Trophoblast cell (in vitro differentiated cells and primary cell): ENCODE results near the gene FANCI.

Experiments
- DNase-seq, 2 donors: peaks; one replicate each; pipeline ENCODE4 v3.0.0-alpha.2; 2016
- H2AFZ ChIP-seq: 2 replicates; pipeline ENCODE4 v1.6.1; 2013; ENCODE audit warnings: low read length, moderate library complexity, mild to moderate bottlenecking; ENCODE audit not compliant: insufficient read depth, poor library complexity
- H2AK5ac ChIP-seq: 2 replicates; pipeline ENCODE4 v1.6.1; 2013; ENCODE audit warnings: mild to moderate bottlenecking, low read length
- H2BK120ac ChIP-seq: 2 replicates; pipeline ENCODE4 v1.6.1; 2013; ENCODE audit warnings: low read length, mild to moderate bottlenecking, moderate library complexity; ENCODE audit not compliant: insufficient read depth, poor library complexity
- H2BK12ac ChIP-seq: 2 replicates; pipeline ENCODE4 v1.6.1; 2013; ENCODE audit warnings: mild to moderate bottlenecking, low read length, moderate library complexity
- H2BK5ac ChIP-seq: 2 replicates; pipeline ENCODE4 v1.6.1; 2013; ENCODE audit warnings: low read length, low read depth, moderate library complexity, mild to moderate bottlenecking; ENCODE audit not compliant: poor library complexity
- H3K14ac ChIP-seq: 2 replicates; pipeline ENCODE4 v1.6.1; 2013; ENCODE audit warnings: mild to moderate bottlenecking, low read length
- H3K18ac ChIP-seq: 2 replicates; pipeline ENCODE4 v1.6.1; 2013; ENCODE audit warnings: mild to moderate bottlenecking, low read length
- H3K23ac ChIP-seq: 2 replicates; pipeline ENCODE4 v1.6.1; 2013; ENCODE audit warnings: low read length
- H3K27ac ChIP-seq: 2 replicates; pipeline ENCODE4 v1.5.1; 2013; ENCODE audit warnings: low read depth, mild to moderate bottlenecking, inconsistent platforms, low read length, moderate library complexity
- H3K27me3 ChIP-seq: 2 replicates; pipeline ENCODE4 v1.6.1; 2013; ENCODE audit warnings: inconsistent platforms, mild to moderate bottlenecking, low read length, moderate library complexity; ENCODE audit not compliant: insufficient read depth
- H3K36me3 ChIP-seq, 2 experiments: 1 replicate in 1 of 2; 2 replicates in 1 of 2; pipeline ENCODE4 v1.6.1; 2013; ENCODE audit warnings: low read length in 2 of 2, mild to moderate bottlenecking in 2 of 2, moderate library complexity in 1 of 2; ENCODE audit not compliant: insufficient read depth in 2 of 2, control insufficient read depth in 1 of 2
- H3K4ac ChIP-seq: 2 replicates; pipeline ENCODE4 v1.6.1; 2013; ENCODE audit warnings: low read depth, mild to moderate bottlenecking, low read length, moderate library complexity
- H3K4me1 ChIP-seq, 2 experiments: 1 replicate in 1 of 2; 2 replicates in 1 of 2; pipeline ENCODE4 v1.6.1; 2013; ENCODE audit warnings: low read length in 2 of 2, mild to moderate bottlenecking in 2 of 2, moderate library complexity in 1 of 2; ENCODE audit not compliant: insufficient read depth in 2 of 2, control insufficient read depth in 1 of 2
- H3K4me2 ChIP-seq: 2 replicates; pipeline ENCODE4 v1.6.1; 2013; ENCODE audit warnings: inconsistent platforms, mild to moderate bottlenecking, low read length, moderate library complexity
- H3K4me3 ChIP-seq: 2 replicates; pipeline ENCODE4 v1.5.1; 2013; ENCODE audit warnings: mild to moderate bottlenecking, low read depth, low read length, inconsistent platforms
- H3K79me1 ChIP-seq: one replicate; pipeline ENCODE4 v1.6.1; 2013; ENCODE audit warnings: low read length
- H3K79me2 ChIP-seq: 2 replicates; pipeline ENCODE4 v1.6.1; 2013; ENCODE audit warnings: low read length, mild to moderate bottlenecking; ENCODE audit not compliant: control insufficient read depth, insufficient read depth, poor library complexity
- H3K9ac ChIP-seq: 2 replicates; pipeline ENCODE4 v1.6.1; 2013; ENCODE audit warnings: mild to moderate bottlenecking, low read length
- H3K9me3 ChIP-seq: 2 replicates; pipeline ENCODE4 v1.6.1; 2013; ENCODE audit warnings: low read depth, mild to moderate bottlenecking, control low read depth, inconsistent platforms, low read length; ENCODE audit not compliant: insufficient read depth
- H4K12ac ChIP-seq: 2 replicates; pipeline ENCODE4 v1.6.1; 2013; ENCODE audit warnings: low read depth, mild to moderate bottlenecking, low read length, moderate library complexity
- H4K8ac ChIP-seq: 2 replicates; pipeline ENCODE4 v1.6.1; 2013; ENCODE audit warnings: low read depth, mild to moderate bottlenecking, low read length, moderate library complexity
- H4K91ac ChIP-seq: one replicate; pipeline ENCODE4 v1.6.1; 2013; ENCODE audit warnings: low read depth, mild to moderate bottlenecking, low read length, moderate library complexity
- WGBS: extraction: QIAGEN DNeasy Blood & Tissue Kit; methylation state at CpG from one replicate; pipeline ENCODE4 v1.1.7; 2013; ENCODE audit warnings: missing lambda C conversion rate; ENCODE audit not compliant: insufficient read length, insufficient coverage; ENCODE audit errors: extremely low coverage; 5-methylcytosine and 5-hydroxymethylcytosine counted together

Gene FANCI

GRCh38 chr15:89205991-89206585, 37.7 kb upstream of the FANCI start:
- Histone ChIP-seq H3K4me1 (no peaks in the 10 kb centered on the region), H3K23ac (no peak overlapping the region), H2BK120ac (no peak overlapping the region), H2BK5ac (no peak overlapping the region), H3K18ac (no peak overlapping the region), H3K4me2 (no peak overlapping the region), H2AK5ac (no peak overlapping the region), H2AFZ (no peak overlapping the region), H3K36me3 (no peaks in the 10 kb centered on the region), H4K8ac (no peak overlapping the region), H3K4me3 (no peak overlapping the region), H3K79me1 (no peaks in the 10 kb centered on the region), H4K12ac (no peak overlapping the region), H3K79me2 (no peaks in the 10 kb centered on the region), H2BK12ac (no peak overlapping the region), H3K9me3 (no peaks in the 10 kb centered on the region), H3K14ac (no peak overlapping the region), H3K4ac (no peak overlapping the region), H3K27me3 (no peaks in the 10 kb centered on the region), H3K9ac (no peak overlapping the region), H3K27ac (no peak overlapping the region), H4K91ac (no peak overlapping the region)
- no CpG with 5 or more reads among the region's 14 CpGs for WGBS
- no peak for DNase-seq

- H2BK120ac ChIP-seq: no peak overlapping the region
- H4K8ac ChIP-seq: no peak overlapping the region
- DNase-seq: peak; percentile 65 to 85
- H3K27ac ChIP-seq: no peak overlapping the region
- no peak overlapping the region for H3K4me2 ChIP-seq
- no CpG with 5 or more reads among the region's 14 CpGs for WGBS
- H4K12ac ChIP-seq: no peak overlapping the region
- no peak overlapping the region for H4K91ac ChIP-seq
- H3K23ac ChIP-seq: no peak overlapping the region
- peaks cover 0 to 4% of the 10 kb centered on the region in 2 experiments for H3K4me1 ChIP-seq
- no peak overlapping the region for H3K9ac ChIP-seq
- H2BK12ac ChIP-seq: no peak overlapping the region
- H3K18ac ChIP-seq: no peak overlapping the region
- H3K14ac ChIP-seq: no peak overlapping the region
- no peaks in the 10 kb centered on the region for H3K79me2 ChIP-seq
- no peak overlapping the region for H2AFZ ChIP-seq
- no peak overlapping the region for H3K4ac ChIP-seq
- H2BK5ac ChIP-seq: no peak overlapping the region
- H3K79me1 ChIP-seq: no peaks in the 10 kb centered on the region
- H3K27me3 ChIP-seq: no peaks in the 10 kb centered on the region
- H3K36me3 ChIP-seq: no peaks in the 10 kb centered on the region
- no peaks in the 10 kb centered on the region for H3K9me3 ChIP-seq
- no peak overlapping the region for H3K4me3 ChIP-seq
- H2AK5ac ChIP-seq: no peak overlapping the region
These were observed 36.9 kb upstream of the FANCI start for GRCh38 chr15:89206908-89207331.

GRCh38 chr15:89208256-89208655, 35.5 kb upstream of the FANCI start:
- Histone ChIP-seq H3K4me3 (no peak overlapping the region), H2AK5ac (no peak overlapping the region), H3K18ac (no peak overlapping the region), H3K23ac (no peak overlapping the region), H3K9me3 (no peaks in the 10 kb centered on the region), H2BK12ac (no peak overlapping the region), H2BK5ac (no peak overlapping the region), H2BK120ac (no peak overlapping the region), H3K36me3 (no peaks in the 10 kb centered on the region), H3K4ac (no peak overlapping the region), H3K79me1 (no peaks in the 10 kb centered on the region), H3K9ac (no peak overlapping the region), H4K91ac (no peak overlapping the region), H4K8ac (no peak overlapping the region), H3K27ac (no peak overlapping the region), H3K14ac (no peak overlapping the region), H3K4me2 (no peak overlapping the region), H3K79me2 (no peaks in the 10 kb centered on the region), H2AFZ (no peak overlapping the region), H3K4me1 (peaks cover 0 to 4% of the 10 kb centered on the region in 2 experiments), H3K27me3 (no peaks in the 10 kb centered on the region), H4K12ac (no peak overlapping the region)
- no peak for DNase-seq

- H3K27ac ChIP-seq: no peak overlapping the region
- H3K4me1 ChIP-seq: peaks cover 0 to 4% of the 10 kb centered on the region in 2 experiments
- no peak overlapping the region for H4K12ac ChIP-seq
- H3K18ac ChIP-seq: no peak overlapping the region
- H3K4me2 ChIP-seq: no peak overlapping the region
- H3K79me2 ChIP-seq: no peaks in the 10 kb centered on the region
- no peak overlapping the region for H3K23ac ChIP-seq
- H3K14ac ChIP-seq: no peak overlapping the region
- H2BK120ac ChIP-seq: no peak overlapping the region
- H3K9me3 ChIP-seq: no peaks in the 10 kb centered on the region
- no peak overlapping the region for H4K8ac ChIP-seq
- WGBS: no CpG with 5 or more reads among the region's 1 CpG
- H3K4me3 ChIP-seq: no peak overlapping the region
- H2BK12ac ChIP-seq: no peak overlapping the region
- no peaks in the 10 kb centered on the region for H3K36me3 ChIP-seq
- H2BK5ac ChIP-seq: no peak overlapping the region
- H4K91ac ChIP-seq: no peak overlapping the region
- H3K79me1 ChIP-seq: no peaks in the 10 kb centered on the region
- H3K27me3 ChIP-seq: no peaks in the 10 kb centered on the region
- no peak overlapping the region for H2AFZ ChIP-seq
- no peak for DNase-seq
- H3K9ac ChIP-seq: no peak overlapping the region
- no peak overlapping the region for H3K4ac ChIP-seq
- no peak overlapping the region for H2AK5ac ChIP-seq
These were observed 34.7 kb upstream of the FANCI start for GRCh38 chr15:89209057-89209456.
